HG02588 (cell line): ENCODE measurements around the gene MPZ.
A peak's percentile ranks its signal among the peaks of the same experiment; 100 is the strongest.
"Not testable (repeated sequence)": the region's sequence is repeated elsewhere in the genome, so short reads cannot be mapped to it uniquely, and the experiment has no call there.

Experiments used
- ATAC-seq: cut with Tn5 transposase; IDR thresholded peaks from one replicate; pipeline ENCODE4 v1.9.1; 2021; ENCODE audit warnings: mild to moderate bottlenecking, moderate library complexity; ENCODE audit not compliant: unreplicated experiment

Gene MPZ

GRCh38 chr1:161309868-161310267, at the start of gene MPZ:
MPZ (minus strand) TSS chr1:161309968; CDS start chr1:161309905, 63 bp downstream.
- ATAC-seq, result no peak

GRCh38 chr1:161359291-161359690, 49.5 kb upstream of the MPZ start:
- ATAC-seq, result no peak

GRCh38 chr1:161357073-161357472, 47.3 kb upstream of the MPZ start:
- ATAC-seq, result no peak

GRCh38 chr1:161351482-161351881, 41.7 kb upstream of the MPZ start:
- ATAC-seq, result no peak

DNA sequence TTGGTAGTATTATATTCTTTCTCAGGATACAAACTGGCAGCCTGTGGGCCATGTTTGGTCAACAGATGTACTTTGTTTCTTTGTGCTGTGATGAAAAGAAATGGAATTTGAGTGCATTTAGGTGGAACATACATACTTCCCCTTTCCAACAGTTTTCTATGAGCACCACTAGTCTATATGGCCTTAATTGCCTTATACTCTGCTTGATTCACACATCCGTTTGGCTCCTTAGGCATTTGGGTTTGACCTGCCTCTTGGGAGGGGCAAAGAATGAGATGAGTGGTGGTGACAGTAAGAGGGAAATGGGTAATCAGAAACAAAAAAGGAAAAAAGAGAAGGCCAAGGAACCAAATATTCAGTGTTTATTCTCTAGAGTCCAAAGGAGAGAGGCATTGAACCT, 40.9 kb upstream of the MPZ start:
- ATAC-seq, result no peak

GRCh38 chr1:161342821-161343220, 33.1 kb upstream of the MPZ start:
- no peak for ATAC-seq

GRCh38 chr1:161342177-161342576, 32.4 kb upstream of the MPZ start:
- ATAC-seq, result no peak

DNA sequence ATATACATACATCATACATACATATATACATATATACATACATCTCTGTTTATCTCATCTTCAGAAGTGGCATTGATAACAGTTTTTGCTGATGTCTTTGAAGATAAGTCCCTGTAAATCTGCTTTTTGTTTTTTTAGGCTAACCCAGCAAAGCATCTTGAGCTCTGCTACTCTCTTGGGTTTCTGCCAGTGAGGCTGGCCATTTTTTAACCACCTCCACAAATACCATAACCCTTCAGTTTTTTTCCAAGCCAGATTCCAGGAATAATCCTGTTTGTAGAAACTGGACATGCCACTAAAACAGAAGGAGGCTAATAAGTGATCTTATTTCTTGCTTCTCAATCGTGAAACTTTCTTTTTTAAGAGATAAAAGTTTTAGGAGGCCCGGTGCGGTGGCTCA, 26.0 kb upstream of the MPZ start:
- ATAC-seq, result no peak

DNA sequence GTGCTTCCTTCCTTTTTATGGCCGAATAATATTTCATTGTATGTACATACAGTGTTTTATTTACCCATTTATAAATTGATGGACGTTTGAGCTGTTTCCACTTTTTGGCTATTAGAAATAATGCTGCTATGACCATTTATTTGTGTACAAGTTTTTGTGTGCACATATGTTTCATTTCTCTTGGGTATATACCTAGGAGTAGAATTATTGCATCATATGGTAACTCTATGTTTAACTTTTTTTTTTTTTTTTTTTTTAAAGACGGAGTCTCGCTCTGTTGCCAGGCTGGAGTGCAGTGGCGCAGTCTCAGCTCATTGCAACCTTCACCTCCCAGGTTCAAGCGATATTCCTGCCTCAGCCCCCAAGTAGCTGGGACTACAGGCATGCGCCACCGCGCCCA, 23.4 kb upstream of the MPZ start:
- ATAC-seq, result no peak

GRCh38 chr1:161330346-161330745, 20.6 kb upstream of the MPZ start:
- no peak for ATAC-seq

- ATAC-seq, result no peak
These were observed 14.3 kb upstream of the MPZ start for GRCh38 chr1:161324020-161324419.

DNA sequence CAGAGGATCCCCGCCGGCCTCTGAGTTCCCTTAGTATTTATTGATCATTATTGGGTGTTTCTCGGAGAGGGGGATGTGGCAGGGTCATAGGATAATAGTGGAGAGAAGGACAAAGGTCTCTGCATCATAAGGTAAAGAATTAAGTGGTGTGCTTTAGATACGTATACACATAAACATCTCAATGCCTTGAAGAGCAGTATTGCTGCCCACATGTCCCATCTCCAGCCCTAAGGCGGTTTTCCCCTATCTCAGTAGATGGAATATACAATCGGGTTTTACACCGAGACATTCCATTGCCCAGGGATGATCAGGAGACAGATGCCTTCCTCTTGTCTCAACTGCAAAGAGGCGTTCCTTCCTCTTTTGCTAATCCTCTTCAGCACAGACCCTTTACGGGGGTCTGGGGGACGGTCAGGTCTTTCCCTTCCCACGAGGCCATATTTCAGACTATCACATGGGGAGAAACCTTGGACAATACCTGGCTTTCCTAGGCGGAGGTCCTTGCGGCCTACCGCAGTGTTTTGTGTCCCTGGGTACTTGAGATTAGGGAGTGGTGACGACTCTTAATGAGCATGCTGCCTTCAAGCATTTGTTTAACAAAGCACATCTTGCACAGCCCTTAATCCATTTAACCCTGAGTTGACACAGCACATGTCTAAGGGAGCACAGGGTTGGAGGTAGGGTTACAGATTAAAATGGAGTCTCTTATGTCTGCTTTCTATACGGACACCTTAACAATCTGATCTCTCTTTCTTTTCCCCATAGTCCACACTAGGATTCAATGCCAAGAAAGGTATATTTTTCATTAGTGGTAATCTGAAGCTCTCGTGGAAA, 6.3 kb upstream of the MPZ start:
- not testable (repeated sequence) for ATAC-seq

GRCh38 chr1:161314201-161314981, 4.6 kb upstream of the MPZ start, which contains the start of gene SDHC:
SDHC (plus strand) TSS chr1:161314381; CDS start chr1:161314406, 25 bp downstream.
- peak; percentile 92 for ATAC-seq

DNA sequence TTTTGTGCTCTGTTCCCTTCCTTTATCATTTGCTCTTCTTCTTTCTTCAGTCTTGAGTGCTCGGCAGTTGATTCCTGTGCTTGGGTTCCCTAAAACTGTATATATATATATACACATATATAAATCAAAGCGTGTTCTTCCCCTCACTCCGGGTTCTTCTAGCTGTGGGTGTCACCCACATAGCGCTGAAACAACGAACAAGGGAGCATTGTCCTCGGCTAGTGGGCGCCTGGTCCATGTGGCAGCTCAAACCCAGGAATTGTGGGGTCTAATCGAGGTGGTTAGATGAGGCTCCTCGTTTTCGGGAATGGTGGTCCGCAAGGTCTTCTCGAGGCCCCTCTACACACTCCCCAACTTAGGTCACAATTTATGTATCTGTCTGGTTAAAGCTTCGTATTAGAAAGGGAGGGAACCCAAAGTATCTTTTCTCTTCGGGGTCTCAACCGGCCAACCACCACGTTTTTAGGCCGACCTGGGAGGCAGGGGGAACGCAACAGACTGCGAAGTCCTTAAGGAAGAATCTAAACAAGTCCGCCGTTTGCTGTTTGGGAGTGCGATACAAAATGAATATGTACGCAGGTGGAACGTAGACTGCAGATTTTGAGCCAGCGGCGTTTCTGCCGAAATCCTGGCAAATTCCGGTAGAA, 3.9 kb upstream of the MPZ start:
- ATAC-seq, result no peak

- no peak for ATAC-seq
These were observed 1.9 kb upstream of the MPZ start for GRCh38 chr1:161311595-161312181.

- ATAC-seq, result no peak
These were observed 1.7 kb downstream of the MPZ start for GRCh38 chr1:161307892-161308638.

DNA sequence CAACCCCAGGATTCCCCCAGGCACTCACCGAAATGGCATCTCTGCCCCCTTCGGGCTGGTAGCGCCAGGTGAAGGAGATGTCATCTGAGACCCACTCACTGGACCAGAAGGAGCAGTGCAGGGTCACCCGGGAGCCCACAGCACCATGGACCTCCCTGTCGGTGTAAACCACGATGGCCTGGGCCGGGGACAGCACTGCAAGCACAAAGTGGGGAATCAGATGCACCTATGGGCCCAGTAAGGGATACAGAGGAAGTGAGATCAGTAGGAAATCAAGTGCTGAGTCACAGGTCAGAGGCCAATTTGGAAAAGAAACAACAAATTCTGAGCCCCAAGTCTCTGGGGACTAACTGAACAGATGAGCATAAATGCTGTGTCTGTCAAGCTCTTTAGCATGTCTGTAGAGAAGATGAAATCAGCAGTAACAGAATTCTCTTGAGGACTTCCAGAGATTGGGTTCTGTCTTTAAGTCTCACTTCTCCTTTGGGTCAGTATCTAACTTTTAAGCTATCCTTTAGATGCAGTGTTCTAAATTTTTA, 2.5 kb downstream of the MPZ start:
- ATAC-seq, result no peak

GRCh38 chr1:161305867-161306519, 3.8 kb downstream of the MPZ start:
- peak; percentile 74 for ATAC-seq
